Measurements from ENCODE around the gene MMP24.

The MMP24 gene

GRCh38 chr20:35275741-35276251 is 49.3 kb downstream of the MMP24 start:
- no peak overlapping the region for H3K27ac ChIP-seq (ENCODE audit: low read depth, low read length)
- H3K79me2 ChIP-seq (ENCODE audit: control insufficient read depth, low read length), result peaks cover 19% of the 10 kb centered on the region
- peaks cover 17% of the 10 kb centered on the region for H3F3A ChIP-seq (ENCODE audit: control insufficient read depth, insufficient read depth)
- peaks cover 44% of the 10 kb centered on the region for H3K36me3 ChIP-seq (ENCODE audit: control insufficient read depth, low read length)
- H3K27me3 ChIP-seq (ENCODE audit: control insufficient read depth, low read length), result no peaks in the 10 kb centered on the region
- peaks cover 14% of the 10 kb centered on the region for H3K4me1 ChIP-seq (ENCODE audit: control insufficient read depth, low read length)
- no peaks in the 10 kb centered on the region for H3K9me3 ChIP-seq (ENCODE audit: control insufficient read depth, insufficient read depth, low read length)
- no peak overlapping the region for H3K4me2 ChIP-seq (ENCODE audit: low read length)
- peaks cover 4% of the 10 kb centered on the region; the same call in 1 of the 2 replicates for H4K20me1 ChIP-seq (ENCODE audit: control insufficient read depth, insufficient read depth, low read depth, low read length)
- no peaks in the 10 kb centered on the region for H3K9me2 ChIP-seq (replicated peaks; ENCODE audit: control insufficient read depth, low read length)
- TF ChIP-seq CTCF (IDR thresholded peaks at IDR 0.05; ENCODE audit: low read depth, low read length, poor library complexity, severe bottlenecking) (no peak), EZH2phosphoT487 (IDR thresholded peaks at IDR 0.05; ENCODE audit: borderline replicate concordance, low read length) (no peak)
- H3K4me3 ChIP-seq (ENCODE audit: low read length), result no peak overlapping the region

GRCh38 chr20:35276408-35276807 is 49.9 kb downstream of the MMP24 start:
- Histone ChIP-seq H3K4me3 (ENCODE audit: low read length) (peak overlapping the region; percentile 98), H3K36me3 (ENCODE audit: control insufficient read depth, low read length) (peaks cover 48% of the 10 kb centered on the region), H3K27ac (ENCODE audit: low read depth, low read length) (no peak overlapping the region), H3K9me2 (replicated peaks; ENCODE audit: control insufficient read depth, low read length) (no peaks in the 10 kb centered on the region), H3K9me3 (ENCODE audit: control insufficient read depth, insufficient read depth, low read length) (no peaks in the 10 kb centered on the region), H3K4me1 (ENCODE audit: control insufficient read depth, low read length) (peaks cover 14% of the 10 kb centered on the region), H3K79me2 (ENCODE audit: control insufficient read depth, low read length) (peaks cover 23% of the 10 kb centered on the region), H3F3A (ENCODE audit: control insufficient read depth, insufficient read depth) (peaks cover 17% of the 10 kb centered on the region), H3K27me3 (ENCODE audit: control insufficient read depth, low read length) (no peaks in the 10 kb centered on the region), H3K4me2 (ENCODE audit: low read length) (peak overlapping the region; percentile 95), H4K20me1 (ENCODE audit: control insufficient read depth, insufficient read depth, low read depth, low read length) (peaks cover 5% of the 10 kb centered on the region; the same call in 1 of the 2 replicates)
- no peak for TF ChIP-seq CTCF (IDR thresholded peaks at IDR 0.05; ENCODE audit: low read depth, low read length, poor library complexity, severe bottlenecking)
- TF ChIP-seq EZH2phosphoT487 (IDR thresholded peaks at IDR 0.05; ENCODE audit: borderline replicate concordance, low read length), result no peak

GRCh38 chr20:35277127-35277526 is 50.6 kb downstream of the MMP24 start:
- H3K9me3 ChIP-seq (ENCODE audit: control insufficient read depth, insufficient read depth, low read length), result no peaks in the 10 kb centered on the region
- H4K20me1 ChIP-seq (ENCODE audit: control insufficient read depth, insufficient read depth, low read depth, low read length), result peaks cover 7% of the 10 kb centered on the region; the same call in 1 of the 2 replicates
- H3K27ac ChIP-seq (ENCODE audit: low read depth, low read length), result peak overlapping the region; percentile 74
- peaks cover 19% of the 10 kb centered on the region for H3F3A ChIP-seq (ENCODE audit: control insufficient read depth, insufficient read depth)
- H3K4me2 ChIP-seq (ENCODE audit: low read length), result peak overlapping the region; percentile 95
- H3K4me1 ChIP-seq (ENCODE audit: control insufficient read depth, low read length), result peaks cover 14% of the 10 kb centered on the region
- no peaks in the 10 kb centered on the region for H3K27me3 ChIP-seq (ENCODE audit: control insufficient read depth, low read length)
- TF ChIP-seq CTCF (IDR thresholded peaks at IDR 0.05; ENCODE audit: low read depth, low read length, poor library complexity, severe bottlenecking) (no peak), EZH2phosphoT487 (IDR thresholded peaks at IDR 0.05; ENCODE audit: borderline replicate concordance, low read length) (no peak)
- no peaks in the 10 kb centered on the region for H3K9me2 ChIP-seq (replicated peaks; ENCODE audit: control insufficient read depth, low read length)
- peaks cover 55% of the 10 kb centered on the region for H3K36me3 ChIP-seq (ENCODE audit: control insufficient read depth, low read length)
- peaks cover 31% of the 10 kb centered on the region for H3K79me2 ChIP-seq (ENCODE audit: control insufficient read depth, low read length)
- H3K4me3 ChIP-seq (ENCODE audit: low read length), result peak overlapping the region; percentile 98

Measured in DOHH2 (cell line).